Thyroid gland (tissue), 4 donors: Measurements from ENCODE around the gene PORCN. TPM values are rescaled to one million over a fixed set of nuclear protein-coding genes. Genes with fewer than 3 reads are reported as not detected.
A peak's percentile ranks its signal among the peaks of the same experiment; 100 is the strongest.
"Not testable (repeated sequence)": the region's sequence is repeated elsewhere in the genome, so short reads cannot be mapped to it uniquely, and the experiment has no call there.

Experiments
- DNase-seq, 2 donors: peaks; one replicate each; pipeline ENCODE4 v3.0.0-alpha.2; 2019
- H3K27ac ChIP-seq, 3 donors: fragments of 200-600 bp; sonication (generic); 1 replicate in 2 of 3; 2 replicates in 1 of 3; pipeline ENCODE4 v1.5.1; 2016 to 2019; ENCODE audit warnings: mild to moderate bottlenecking in 1 of 3, moderate library complexity in 1 of 3
- H3K27me3 ChIP-seq: fragments of 200-600 bp; sonication (generic); one replicate; pipeline ENCODE4 v1.5.1; 2019
- H3K36me3 ChIP-seq, 2 donors: fragments of 200-600 bp; sonication (generic); one replicate each; pipeline ENCODE4 v1.5.1; 2016 to 2019
- H3K4me1 ChIP-seq, 2 donors: fragments of 200-600 bp; sonication (generic); one replicate each; pipeline ENCODE4 v1.5.1; 2017 to 2019
- H3K4me3 ChIP-seq, 3 donors: fragments of 200-600 bp; sonication (generic); replicated peaks in 1 of 3; 1 replicate in 2 of 3; 2 replicates in 1 of 3; pipeline ENCODE4 v1.5.1; 2016; ENCODE audit warnings: mild to moderate bottlenecking in 1 of 3
- H3K9me3 ChIP-seq: fragments of 200-600 bp; sonication (generic); one replicate; pipeline ENCODE4 v1.5.1; 2017
- POLR2A ChIP-seq, 2 donors: fragments of 450-650 bp; IDR thresholded peaks; one replicate each; pipeline ENCODE4 v1.6.1; 2017; ENCODE audit warnings: antibody characterized with exemption in 2 of 2, mild to moderate bottlenecking in 2 of 2, moderate library complexity in 1 of 2
- WGBS, 2 donors: methylation state at CpG; one replicate each; pipeline ENCODE4 v1.1.5; 2017; 5-methylcytosine and 5-hydroxymethylcytosine counted together
- intact Hi-C: fragments of 100-400 bp; cut with DNase I; formaldehyde crosslinking; loops from one replicate; pipeline ENCODE4 v1.15.1; 2023
- total RNA-seq, 4 donors: library from RNA; depleted of rRNA; stranded (reverse); fragments of >200 nt; gene quantifications; one replicate each; pipeline ENCODE4 v1.2.3, GENCODE V29; 2016
- TF ChIP-seq, protein P1 (sequence below), 6 experiments: fragments of 200-600 bp in 3 of 6; fragments of 450-650 bp in 3 of 6; sonication (generic) in 3 of 6; IDR thresholded peaks; one replicate each; pipeline ENCODE4 v1.5.1; 2016 to 2019; ENCODE audit warnings: antibody characterized with exemption in 6 of 6, mild to moderate bottlenecking in 2 of 6, inconsistent platforms in 1 of 6, moderate library complexity in 1 of 6

The PORCN gene
- total RNA-seq, 4 donors from 2014 or later = 14.5 to 36.4 (median 21.4) TPM

DNA sequence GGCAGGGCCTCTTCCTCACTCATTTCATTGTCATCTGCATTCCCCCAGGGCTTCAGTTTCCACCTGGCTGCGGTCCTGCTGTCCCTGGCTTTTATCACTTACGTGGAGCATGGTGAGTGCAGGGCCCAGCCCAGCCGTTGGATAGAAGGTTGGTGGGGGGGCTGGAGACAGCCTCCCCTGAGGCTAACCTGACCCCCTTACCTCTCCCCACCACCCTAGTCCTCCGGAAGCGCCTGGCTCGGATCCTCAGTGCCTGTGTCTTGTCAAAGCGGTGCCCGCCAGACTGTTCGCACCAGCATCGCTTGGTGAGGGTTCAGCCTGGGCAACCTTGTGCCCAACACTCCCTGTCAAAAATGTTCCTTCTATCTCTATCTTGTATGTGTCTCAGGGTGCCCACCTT lies 7.0 kb downstream of the PORCN start:
- Histone ChIP-seq H3K27ac (no peak overlapping the region), H3K36me3 (no peaks in the 10 kb centered on the region), H3K4me1 (no peaks in the 10 kb centered on the region), H3K9me3 (no peaks in the 10 kb centered on the region), H3K4me3 (no peak overlapping the region), H3K27me3 (no peaks in the 10 kb centered on the region)
- TF ChIP-seq, protein P1, sequence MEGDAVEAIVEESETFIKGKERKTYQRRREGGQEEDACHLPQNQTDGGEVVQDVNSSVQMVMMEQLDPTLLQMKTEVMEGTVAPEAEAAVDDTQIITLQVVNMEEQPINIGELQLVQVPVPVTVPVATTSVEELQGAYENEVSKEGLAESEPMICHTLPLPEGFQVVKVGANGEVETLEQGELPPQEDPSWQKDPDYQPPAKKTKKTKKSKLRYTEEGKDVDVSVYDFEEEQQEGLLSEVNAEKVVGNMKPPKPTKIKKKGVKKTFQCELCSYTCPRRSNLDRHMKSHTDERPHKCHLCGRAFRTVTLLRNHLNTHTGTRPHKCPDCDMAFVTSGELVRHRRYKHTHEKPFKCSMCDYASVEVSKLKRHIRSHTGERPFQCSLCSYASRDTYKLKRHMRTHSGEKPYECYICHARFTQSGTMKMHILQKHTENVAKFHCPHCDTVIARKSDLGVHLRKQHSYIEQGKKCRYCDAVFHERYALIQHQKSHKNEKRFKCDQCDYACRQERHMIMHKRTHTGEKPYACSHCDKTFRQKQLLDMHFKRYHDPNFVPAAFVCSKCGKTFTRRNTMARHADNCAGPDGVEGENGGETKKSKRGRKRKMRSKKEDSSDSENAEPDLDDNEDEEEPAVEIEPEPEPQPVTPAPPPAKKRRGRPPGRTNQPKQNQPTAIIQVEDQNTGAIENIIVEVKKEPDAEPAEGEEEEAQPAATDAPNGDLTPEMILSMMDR (IDR thresholded peaks at IDR 0.05) = no peak
- no peak for TF ChIP-seq POLR2A (IDR thresholded peaks at IDR 0.05)
- WGBS, 2 donors = 100% methylated on average over 3 to 4 of the region's 10 CpGs
- DNase-seq = no peak
- intact Hi-C loops = no loop called here

DNA sequence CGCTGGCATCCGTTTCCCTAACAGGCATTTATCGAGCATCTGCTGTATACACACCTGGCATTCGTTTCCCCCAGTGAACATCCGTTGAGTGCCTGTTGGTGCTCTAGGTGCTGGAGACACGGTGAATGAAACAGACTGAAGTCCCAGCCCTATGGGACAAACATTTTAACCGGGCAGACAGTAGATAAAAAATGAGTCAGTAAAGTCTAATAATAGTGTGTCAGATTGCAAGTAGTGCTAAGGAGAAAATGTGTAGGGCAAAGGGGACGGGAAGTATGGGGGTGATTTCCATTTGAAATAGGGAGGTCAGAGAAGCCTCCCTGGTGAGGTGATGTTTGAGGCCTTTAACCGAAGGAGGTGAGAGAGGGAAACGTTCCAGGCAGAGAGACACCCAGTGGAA lies 7.5 kb downstream of the PORCN start:
- Histone ChIP-seq H3K9me3 (no peaks in the 10 kb centered on the region), H3K36me3 (no peaks in the 10 kb centered on the region), H3K4me1 (no peaks in the 10 kb centered on the region), H3K27me3 (no peaks in the 10 kb centered on the region), H3K27ac (no peak overlapping the region), H3K4me3 (no peak overlapping the region)
- TF ChIP-seq, protein P1 (IDR thresholded peaks at IDR 0.05) = no peak
- TF ChIP-seq POLR2A (IDR thresholded peaks at IDR 0.05) = no peak
- no peak for DNase-seq
- WGBS, 2 donors = 85% methylated on average over 10 of the region's 10 CpGs
- intact Hi-C loops = no loop called here

DNA sequence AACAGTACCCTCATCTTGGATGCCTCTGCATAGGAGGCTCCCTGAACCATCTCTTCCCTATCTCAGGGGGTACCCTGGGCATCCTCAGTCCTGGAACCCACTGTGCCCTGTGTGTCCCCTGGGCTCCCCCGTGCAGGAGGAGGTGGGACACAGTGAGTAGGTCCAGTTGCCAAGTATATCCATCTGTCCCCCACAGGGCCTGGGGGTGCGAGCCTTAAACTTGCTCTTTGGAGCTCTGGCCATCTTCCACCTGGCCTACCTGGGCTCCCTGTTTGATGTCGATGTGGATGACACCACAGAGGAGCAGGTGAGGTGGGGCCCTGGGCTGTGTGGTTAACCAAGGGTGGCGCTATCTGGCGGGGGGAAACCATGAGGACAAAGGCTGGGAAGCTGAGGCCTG lies 8.2 kb downstream of the PORCN start:
- intact Hi-C loops = no loop called here
- WGBS, 2 donors = 80% methylated on average over 3 of the region's 5 CpGs; no CpG with 5 or more reads in 1 of the 2 donors
- no peak overlapping the region for H3K4me3 ChIP-seq
- no peaks in the 10 kb centered on the region for H3K9me3 ChIP-seq
- TF ChIP-seq, protein P1 (IDR thresholded peaks at IDR 0.05) = no peak
- TF ChIP-seq POLR2A (IDR thresholded peaks at IDR 0.05) = no peak
- no peak for DNase-seq
- H3K27me3 ChIP-seq = no peaks in the 10 kb centered on the region
- no peak overlapping the region for H3K27ac ChIP-seq
- no peaks in the 10 kb centered on the region for H3K36me3 ChIP-seq
- no peaks in the 10 kb centered on the region for H3K4me1 ChIP-seq

DNA sequence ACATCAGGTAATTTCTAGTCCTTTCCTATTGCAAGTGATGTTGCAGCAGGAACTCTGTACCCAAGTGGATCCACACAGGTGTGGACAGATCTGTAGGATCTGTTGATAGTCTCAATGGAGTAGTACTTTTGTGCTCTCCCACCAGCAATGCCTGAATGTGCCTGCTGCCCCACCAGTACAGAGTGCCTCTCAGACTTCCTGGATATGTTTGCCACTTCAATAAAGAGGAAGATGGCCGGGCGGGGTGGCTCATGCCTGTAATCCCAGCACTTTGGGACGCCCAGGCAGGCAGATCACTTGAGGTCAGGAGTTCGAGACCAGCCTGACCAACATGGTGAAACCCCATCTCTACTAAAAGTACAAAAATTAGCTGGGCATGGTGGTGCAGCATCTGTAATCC lies 10.7 kb downstream of the PORCN start:
- H3K36me3 ChIP-seq, intact Hi-C loops: not testable (repeated sequence)
- 89% methylated on average over 4 of the region's 4 CpGs; no CpG with 5 or more reads in 1 of the 2 donors for WGBS, 2 donors

DNA sequence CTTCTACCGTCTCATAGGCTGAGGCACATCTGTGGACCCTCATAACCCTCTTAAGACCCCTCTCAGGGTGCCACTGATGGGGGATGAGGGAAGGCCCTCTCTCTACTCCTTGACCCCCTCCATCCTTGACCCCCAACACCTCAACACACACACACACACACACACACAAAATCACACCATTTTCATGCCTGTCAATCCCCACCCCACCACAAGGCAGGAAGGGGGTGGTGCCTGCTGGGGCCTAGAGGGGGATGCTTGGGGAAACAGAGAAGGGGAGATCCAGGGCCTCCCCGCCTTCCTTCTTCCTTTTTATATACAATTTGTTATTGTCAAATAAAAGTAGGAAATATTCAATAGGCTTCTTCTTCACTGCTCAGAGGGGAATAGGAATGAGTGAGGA lies 11.7 kb downstream of the PORCN start:
- no peak for TF ChIP-seq POLR2A (IDR thresholded peaks at IDR 0.05)
- Histone ChIP-seq H3K36me3 (no peaks in the 10 kb centered on the region), H3K4me3 (no peak overlapping the region), H3K9me3 (no peaks in the 10 kb centered on the region), H3K4me1 (peaks cover 0 to 4% of the 10 kb centered on the region in 2 donors), H3K27me3 (no peaks in the 10 kb centered on the region), H3K27ac (no peak overlapping the region)
- no peak for DNase-seq
- intact Hi-C loops = no loop called here
- 100% methylated on average over 1 to 2 of the region's 2 CpGs for WGBS, 2 donors

More for the DNA sequence above, 10.7 kb downstream of the PORCN start:
- H3K4me3 ChIP-seq, H3K27me3 ChIP-seq, DNase-seq, H3K27ac ChIP-seq, H3K4me1 ChIP-seq, H3K9me3 ChIP-seq: not testable (repeated sequence)

DNA sequence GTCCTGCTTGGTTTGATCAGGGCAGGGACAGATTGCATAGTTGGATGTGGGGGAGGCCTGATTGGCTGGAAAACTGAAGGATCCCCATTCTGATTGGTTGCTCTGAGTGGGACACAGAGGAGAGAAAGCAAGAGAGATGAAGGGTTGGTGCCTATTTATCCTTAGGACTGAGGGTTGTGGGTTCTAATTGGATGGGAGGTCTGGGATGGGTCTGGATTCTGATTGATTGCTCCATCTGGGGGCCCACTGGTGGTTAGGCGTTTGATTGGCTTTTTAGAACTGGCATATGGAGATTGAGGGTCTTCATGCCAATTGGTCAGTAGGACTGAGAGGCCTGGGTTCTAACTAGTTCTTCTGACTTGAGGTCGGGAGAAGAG lies 12.2 kb downstream of the PORCN start:
- peak overlapping the region in 1 of 3 donors; percentile 51 for H3K27ac ChIP-seq
- H3K4me3 ChIP-seq = peak overlapping the region in 1 of 3 donors; percentile 39
- 20 to 36% methylated on average over 2 of the region's 2 CpGs for WGBS, 2 donors

More for the DNA sequence above, 12.2 kb downstream of the PORCN start:
- DNase-seq = no peak
- Histone ChIP-seq H3K9me3 (no peaks in the 10 kb centered on the region), H3K4me1 (peaks cover 0 to 4% of the 10 kb centered on the region in 2 donors), H3K27me3 (no peaks in the 10 kb centered on the region), H3K36me3 (no peaks in the 10 kb centered on the region)
- intact Hi-C loops = no loop called here
- TF ChIP-seq POLR2A (IDR thresholded peaks at IDR 0.05) = no peak
- TF ChIP-seq, protein P1 (IDR thresholded peaks at IDR 0.05) = no peak
